A673 (cell line): ENCODE measurements around the gene DAB1. TPM values are rescaled to one million over a fixed set of nuclear protein-coding genes. Genes with fewer than 3 reads are reported as not detected.
A peak's percentile ranks its signal among the peaks of the same experiment; 100 is the strongest.

Experiments
- BruUV-seq: library from RNA; stranded (reverse); fragments of 400-500 nt; replicated peaks from 2 replicates; lab custom pipeline; 2021; lab: Mats Ljungman, UMichigan
- CTCF ChIA-PET: fragments of 300-600 bp; sonication (Branson Sonifier 250); formaldehyde crosslinking; loops from one replicate; lab custom pipeline; 2022; ENCODE audit warnings: antibody characterized with exemption; lab: Charles Lee
- POLR2A ChIA-PET: fragments of 300-600 bp; sonication (Branson Sonifier 250); formaldehyde crosslinking; loops from one replicate; lab custom pipeline; 2022; ENCODE audit warnings: antibody characterized with exemption; ENCODE audit not compliant: low non-redundant PET; lab: Charles Lee
- DNase-seq: peaks from one replicate; pipeline ENCODE4 v3.0.0-alpha.2; 2015; ENCODE audit warnings: low spot score
- H3K27ac ChIP-seq: fragments of 200-600 bp; sonication (generic); 2 replicates; pipeline ENCODE4 v1.5.1; 2016; ENCODE audit warnings: mixed run types, low read depth, mild to moderate bottlenecking, mixed read lengths, antibody characterized with exemption, low read length; ENCODE audit not compliant: poor library complexity, severe bottlenecking
- H3K27me3 ChIP-seq: fragments of 200-600 bp; sonication (generic); replicated peaks from 2 replicates; pipeline ENCODE4 v1.6.1; 2017; ENCODE audit warnings: mixed run types, low read depth, mild to moderate bottlenecking, mixed read lengths, antibody characterized with exemption, low read length; ENCODE audit not compliant: insufficient read depth, poor library complexity
- H3K36me3 ChIP-seq: fragments of 200-600 bp; sonication (generic); 2 replicates; pipeline ENCODE4 v1.6.1; 2016; ENCODE audit warnings: mixed run types, mild to moderate bottlenecking, mixed read lengths, antibody characterized with exemption, low read length; ENCODE audit not compliant: insufficient read depth, poor library complexity, severe bottlenecking
- H3K4me1 ChIP-seq: fragments of 200-600 bp; sonication (generic); 2 replicates; pipeline ENCODE4 v1.6.1; 2017; ENCODE audit warnings: mixed run types, mild to moderate bottlenecking, mixed read lengths, antibody characterized with exemption, low read length; ENCODE audit not compliant: insufficient read depth, poor library complexity, severe bottlenecking
- H3K4me3 ChIP-seq: fragments of 200-600 bp; sonication (generic); 2 replicates; pipeline ENCODE4 v1.5.1; 2016; ENCODE audit warnings: low read depth, mixed run types, mild to moderate bottlenecking, mixed read lengths, low read length; ENCODE audit not compliant: poor library complexity, severe bottlenecking
- H3K9me3 ChIP-seq: fragments of 200-600 bp; sonication (generic); 2 replicates; pipeline ENCODE4 v1.6.1; 2016; ENCODE audit warnings: mixed run types, low read depth, mild to moderate bottlenecking, mixed read lengths, antibody characterized with exemption, low read length; ENCODE audit not compliant: poor library complexity, severe bottlenecking
- EZH2 ChIP-seq: fragments of 200-600 bp; sonication (generic); IDR thresholded peaks from 2 replicates; pipeline ENCODE4 v1.6.1; 2017; ENCODE audit warnings: borderline replicate concordance, low read depth, mild to moderate bottlenecking, mixed read lengths, antibody characterized with exemption, low read length; ENCODE audit not compliant: poor library complexity, severe bottlenecking
- intact Hi-C: fragments of 100-400 bp; cut with micrococcal nuclease; formaldehyde crosslinking; loops from one replicate; pipeline ENCODE4 v1.10.0; 2022; ENCODE audit not compliant: unreplicated experiment
- total RNA-seq: library from RNA; stranded (reverse); gene quantifications from 2 replicates; pipeline ENCODE4 v1.2.3, GENCODE V29; 2021
- TF ChIP-seq, protein P1 (sequence below): fragments of 300-800, 200-600 bp; sonication (generic); conservative IDR thresholded peaks from 2 replicates; pipeline ENCODE4 v1.5.1; 2017; ENCODE audit warnings: low read depth, mild to moderate bottlenecking, antibody characterized with exemption, low read length, moderate library complexity, mixed read lengths

DAB1 gene
- total RNA-seq, 1 experiment from 2014 or later, result 112 TPM

DNA sequence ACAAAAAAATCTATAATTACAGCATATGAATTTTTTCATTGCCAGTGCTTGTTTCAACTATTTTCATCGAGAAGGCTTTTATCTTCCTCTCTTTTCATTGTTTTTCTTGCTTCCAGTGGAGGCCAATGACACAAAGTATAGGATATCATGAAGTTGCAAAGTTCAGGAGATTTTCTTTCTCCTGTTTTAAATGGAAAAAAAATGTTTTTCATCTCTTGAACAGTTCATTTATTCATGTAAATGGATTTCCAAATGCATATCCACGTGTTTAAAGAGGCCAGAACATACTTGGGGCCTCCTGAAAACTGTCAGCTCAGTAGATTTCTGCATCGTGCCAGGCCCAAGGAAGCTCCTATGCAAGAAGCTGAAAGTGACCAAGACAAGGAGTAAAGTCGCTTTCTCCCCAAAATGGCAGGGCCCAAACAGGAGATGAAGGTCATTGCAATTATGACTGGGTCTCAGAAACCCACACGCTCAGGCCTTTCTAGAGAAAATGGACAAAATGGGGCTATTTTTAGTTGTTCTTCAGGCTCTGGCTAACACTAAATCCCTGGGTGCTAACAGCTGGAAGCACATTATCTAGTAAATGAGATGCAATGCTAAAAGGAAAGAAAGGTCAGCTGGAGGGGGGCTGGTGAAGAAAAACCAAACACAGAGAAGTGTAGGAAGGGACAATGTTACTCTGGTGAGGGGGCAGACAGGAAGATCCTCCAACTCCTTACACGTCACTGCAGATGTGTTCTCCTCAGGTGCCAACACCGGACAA is 321.1 kb downstream of the DAB1 start:
- Histone ChIP-seq H3K27ac (no peak overlapping the region), H3K4me3 (no peak overlapping the region), H3K9me3 (no peaks in the 10 kb centered on the region), H3K36me3 (no peaks in the 10 kb centered on the region), H3K4me1 (peaks cover 29% of the 10 kb centered on the region), H3K27me3 (no peaks in the 10 kb centered on the region)
- ChIA-PET CTCF (no interaction called here), POLR2A (no interaction called here)
- peak; percentile 18 for DNase-seq
- TF ChIP-seq, protein P1, sequence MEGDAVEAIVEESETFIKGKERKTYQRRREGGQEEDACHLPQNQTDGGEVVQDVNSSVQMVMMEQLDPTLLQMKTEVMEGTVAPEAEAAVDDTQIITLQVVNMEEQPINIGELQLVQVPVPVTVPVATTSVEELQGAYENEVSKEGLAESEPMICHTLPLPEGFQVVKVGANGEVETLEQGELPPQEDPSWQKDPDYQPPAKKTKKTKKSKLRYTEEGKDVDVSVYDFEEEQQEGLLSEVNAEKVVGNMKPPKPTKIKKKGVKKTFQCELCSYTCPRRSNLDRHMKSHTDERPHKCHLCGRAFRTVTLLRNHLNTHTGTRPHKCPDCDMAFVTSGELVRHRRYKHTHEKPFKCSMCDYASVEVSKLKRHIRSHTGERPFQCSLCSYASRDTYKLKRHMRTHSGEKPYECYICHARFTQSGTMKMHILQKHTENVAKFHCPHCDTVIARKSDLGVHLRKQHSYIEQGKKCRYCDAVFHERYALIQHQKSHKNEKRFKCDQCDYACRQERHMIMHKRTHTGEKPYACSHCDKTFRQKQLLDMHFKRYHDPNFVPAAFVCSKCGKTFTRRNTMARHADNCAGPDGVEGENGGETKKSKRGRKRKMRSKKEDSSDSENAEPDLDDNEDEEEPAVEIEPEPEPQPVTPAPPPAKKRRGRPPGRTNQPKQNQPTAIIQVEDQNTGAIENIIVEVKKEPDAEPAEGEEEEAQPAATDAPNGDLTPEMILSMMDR, result no peak
- no peak for TF ChIP-seq EZH2
- no TSS peak for BruUV-seq
- intact Hi-C loops, result no loop called here

DNA sequence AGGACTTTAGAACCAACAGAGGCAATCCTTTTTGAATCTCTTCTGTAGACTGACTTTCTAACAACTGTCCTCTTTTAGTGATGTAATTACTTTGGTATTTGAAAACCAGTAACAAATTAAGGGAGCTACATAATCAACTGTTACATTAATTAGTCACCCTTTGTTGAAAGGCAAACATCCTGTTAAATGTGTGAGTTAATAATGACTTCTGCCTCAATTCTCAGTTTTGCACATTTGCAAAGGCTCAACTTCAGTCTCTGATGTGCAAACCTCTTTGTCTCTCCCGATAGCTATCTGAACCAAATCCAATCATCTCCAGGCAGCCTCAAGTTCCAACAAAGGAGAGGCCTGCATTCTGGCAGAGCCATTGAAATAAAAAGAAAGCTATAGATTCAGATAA is 322.7 kb downstream of the DAB1 start:
- DNase-seq, result peak; percentile 18
- Histone ChIP-seq H3K36me3 (no peaks in the 10 kb centered on the region), H3K4me3 (no peak overlapping the region), H3K4me1 (peaks cover 26% of the 10 kb centered on the region), H3K9me3 (no peaks in the 10 kb centered on the region), H3K27ac (no peak overlapping the region), H3K27me3 (no peaks in the 10 kb centered on the region)
- no peak for TF ChIP-seq EZH2
- TF ChIP-seq, protein P1, result no peak
- intact Hi-C loops, result no loop called here
- CTCF ChIA-PET, result no interaction called here
- BruUV-seq, result no TSS peak
- POLR2A ChIA-PET, result no interaction called here

DNA sequence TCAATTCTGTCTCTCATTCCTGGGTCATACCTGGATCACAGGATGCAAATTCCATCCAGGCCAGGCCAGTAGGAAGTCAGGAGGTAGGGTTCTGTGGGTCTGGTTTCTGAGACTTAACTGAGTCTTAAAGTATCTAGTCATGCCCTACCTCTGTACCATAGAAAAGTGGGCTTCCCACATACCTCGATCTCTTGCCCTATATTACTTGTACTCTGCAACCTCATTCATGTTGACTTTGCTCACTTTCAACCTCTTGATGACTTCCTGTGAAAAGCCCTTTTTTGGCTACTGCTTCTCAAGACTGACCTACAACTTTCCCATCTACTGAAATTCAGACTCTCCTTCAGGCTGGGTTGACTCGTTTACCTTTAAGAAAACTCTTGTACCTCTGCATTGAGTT is 329.1 kb downstream of the DAB1 start:
- intact Hi-C loops, result no loop called here
- H3K27ac ChIP-seq, result no peak overlapping the region
- no peak overlapping the region for H3K4me3 ChIP-seq
- H3K9me3 ChIP-seq, result no peaks in the 10 kb centered on the region
- BruUV-seq, result no TSS peak
- ChIA-PET POLR2A (no interaction called here), CTCF (no interaction called here)
- TF ChIP-seq EZH2, result no peak
- TF ChIP-seq, protein P1, result no peak
- H3K36me3 ChIP-seq, result no peaks in the 10 kb centered on the region
- no peaks in the 10 kb centered on the region for H3K27me3 ChIP-seq
- no peak for DNase-seq
- no peaks in the 10 kb centered on the region for H3K4me1 ChIP-seq
